SK-N-SH (cell line): ENCODE results near the gene GSG1L. TPM values are rescaled to one million over a fixed set of nuclear protein-coding genes. Genes with fewer than 3 reads are reported as not detected.

ENCODE experiments used
- CTCF ChIA-PET: fragments of 300-600, 350-600 bp; formaldehyde crosslinking; extraction: SDS; loops from one replicate; lab custom pipeline; 2021; lab: Yijun Ruan, JAX
- POLR2A ChIA-PET: fragments of 350-600 bp; sonication (Branson Sonifier 250); formaldehyde crosslinking; extraction: SDS; loops from one replicate; lab custom pipeline; 2020; ENCODE audit warnings: antibody characterized with exemption, inconsistent platforms; lab: Yijun Ruan, JAX
- DNase-seq: peaks from one replicate; pipeline ENCODE4 v3.0.0; 2012
- H2AFZ ChIP-seq: fragments of 200-600 bp; sonication (generic); 2 replicates; pipeline ENCODE4 v1.8.1; 2016; ENCODE audit warnings: antibody characterized with exemption, mild to moderate bottlenecking, low read depth
- H3F3A ChIP-seq: fragments of 200-600 bp; sonication (generic); replicated peaks from 2 replicates; pipeline ENCODE3; 2016; ENCODE audit warnings: antibody characterized with exemption, mild to moderate bottlenecking; ENCODE audit not compliant: insufficient read depth
- H3K27ac ChIP-seq, 2 experiments: fragments of 200-500 bp in 1 of 2; fragments of 200-600 bp in 1 of 2; sonication (Bioruptor generic) in 1 of 2; sonication (generic), shearing (Covaris generic) in 1 of 2; 2 replicates each; pipeline versions ENCODE4 v1.5.1 to v1.6.1; 2014 to 2016; ENCODE audit warnings: low read depth in 2 of 2, inconsistent platforms in 1 of 2, low read length in 1 of 2, mild to moderate bottlenecking in 1 of 2, mixed read lengths in 1 of 2
- H3K27me3 ChIP-seq: fragments of 200-600 bp; sonication (generic), shearing (Covaris generic); 2 replicates; pipeline ENCODE4 v1.6.1; 2016; ENCODE audit warnings: mixed run types; ENCODE audit not compliant: insufficient read depth
- H3K36me3 ChIP-seq, 2 experiments: fragments of 200-500 bp in 1 of 2; fragments of 200-600 bp in 1 of 2; sonication (Bioruptor generic) in 1 of 2; sonication (generic) in 1 of 2; replicated peaks in 1 of 2; 2 replicates each; pipeline versions ENCODE3 to v1.5.1; 2014 to 2016; ENCODE audit warnings: low read length in 1 of 2, mild to moderate bottlenecking in 1 of 2; ENCODE audit not compliant: insufficient read depth in 2 of 2, control insufficient read depth in 1 of 2
- H3K4me1 ChIP-seq, 2 experiments: fragments of 200-500 bp in 1 of 2; fragments of 200-600 bp in 1 of 2; sonication (Bioruptor generic) in 1 of 2; sonication (generic), shearing (Covaris generic) in 1 of 2; 2 replicates each; pipeline versions ENCODE4 v1.5.1 to v1.6.1; 2014 to 2016; ENCODE audit warnings: low read depth in 1 of 2, low read length in 1 of 2, mixed run types in 1 of 2; ENCODE audit not compliant: insufficient read depth in 2 of 2, control insufficient read depth in 1 of 2
- H3K4me2 ChIP-seq: fragments of 200-600 bp; sonication (generic), shearing (Covaris generic); 2 replicates; pipeline ENCODE4 v1.6.1; 2017; ENCODE audit warnings: mixed run types
- H3K4me3 ChIP-seq, 2 experiments: fragments of 200-500 bp in 1 of 2; fragments of 200-600 bp in 1 of 2; sonication (Bioruptor generic) in 1 of 2; sonication (generic), shearing (Covaris generic) in 1 of 2; 2 replicates each; pipeline versions ENCODE4 v1.5.1 to v1.8.1; 2014 to 2016; ENCODE audit warnings: low read depth in 2 of 2, inconsistent platforms in 1 of 2, low read length in 1 of 2, mild to moderate bottlenecking in 1 of 2, mixed read lengths in 1 of 2, moderate library complexity in 1 of 2
- H3K79me2 ChIP-seq: fragments of 200-600 bp; sonication (generic); 2 replicates; pipeline ENCODE4 v1.8.1; 2017; ENCODE audit warnings: mild to moderate bottlenecking; ENCODE audit not compliant: insufficient read depth
- H3K9ac ChIP-seq: fragments of 200-600 bp; sonication (generic); 2 replicates; pipeline ENCODE4 v1.6.1; 2017; ENCODE audit warnings: mixed run types
- H3K9me2 ChIP-seq: fragments of 200-600 bp; sonication (generic); 2 replicates; pipeline ENCODE4 v1.6.1; 2017; ENCODE audit warnings: mixed run types
- H3K9me3 ChIP-seq: fragments of 200-600 bp; sonication (generic); 2 replicates; pipeline ENCODE4 v1.6.1; 2017; ENCODE audit warnings: mixed run types, mild to moderate bottlenecking, moderate library complexity
- H4K20me1 ChIP-seq: fragments of 200-600 bp; sonication (generic); 2 replicates; pipeline ENCODE4 v1.6.1; 2017; ENCODE audit warnings: mild to moderate bottlenecking, mixed run types; ENCODE audit not compliant: insufficient read depth
- CTCF ChIP-seq: fragments of 200-600 bp; sonication (generic); IDR thresholded peaks from 2 replicates; pipeline ENCODE4 v1.6.1; 2017; ENCODE audit warnings: antibody characterized with exemption, mild to moderate bottlenecking, moderate library complexity
- IRF3 ChIP-seq: fragments of 150-350 bp; IDR thresholded peaks from 2 replicates; pipeline ENCODE4 v1.6.1; 2016; ENCODE audit warnings: mild to moderate bottlenecking, low read depth, low read length
- MEF2A ChIP-seq: IDR thresholded peaks from 2 replicates; pipeline ENCODE4 v1.4.0; 2012; ENCODE audit warnings: low read depth, borderline replicate concordance
- NFIC ChIP-seq: IDR thresholded peaks from 2 replicates; pipeline ENCODE4 v1.4.0; 2012; ENCODE audit warnings: borderline replicate concordance
- NRF1 ChIP-seq: IDR thresholded peaks from 2 replicates; pipeline ENCODE4 v1.6.1; 2012; ENCODE audit warnings: low read depth, mild to moderate bottlenecking, low read length
- POLR2AphosphoS5 ChIP-seq: IDR thresholded peaks from 2 replicates; pipeline ENCODE4 v1.6.1; 2012; ENCODE audit warnings: low read depth, low read length
- RAD21 ChIP-seq: IDR thresholded peaks from 2 replicates; pipeline ENCODE4 v1.6.1; 2012; ENCODE audit warnings: mild to moderate bottlenecking, low read length
- RXRA ChIP-seq: IDR thresholded peaks from 2 replicates; pipeline ENCODE4 v1.4.0; 2012; ENCODE audit warnings: low read depth, mild to moderate bottlenecking, borderline replicate concordance
- TAF1 ChIP-seq: IDR thresholded peaks from 2 replicates; pipeline ENCODE4 v1.6.1; 2012; ENCODE audit warnings: low read depth, mild to moderate bottlenecking, low read length, moderate library complexity, borderline replicate concordance
- USF1 ChIP-seq: IDR thresholded peaks from 2 replicates; pipeline ENCODE4 v1.4.0; 2012; ENCODE audit warnings: low read depth, borderline replicate concordance
- ZBTB33 ChIP-seq: IDR thresholded peaks from 2 replicates; pipeline ENCODE4 v1.4.0; 2012; ENCODE audit warnings: low read depth, borderline replicate concordance
- WGBS: methylation state at CpG from one replicate; pipeline ENCODE4 v1.1.6; 2017; ENCODE audit warnings: low lambda C conversion rate; 5-methylcytosine and 5-hydroxymethylcytosine counted together
- polyA plus RNA-seq, 3 experiments: library from polyadenylated mRNA; depleted of rRNA; stranded (reverse); fragments of >200 nt; gene quantifications; 2 replicates each; pipeline ENCODE4 v1.2.3, GENCODE V29; 2012

GSG1L gene
- polyA plus RNA-seq, 1 of the 3 experiments (the other 2 are of a cell fraction) = not detected

GRCh38 chr16:27860091-27860490 lies 203.4 kb downstream of the GSG1L start:
- 0% methylated on average over 1 of the region's 7 CpGs for WGBS
- no peak overlapping the region for H3K4me2 ChIP-seq
- H3K9ac ChIP-seq = no peak overlapping the region
- H3K27me3 ChIP-seq = no peaks in the 10 kb centered on the region
- no peaks in the 10 kb centered on the region for H4K20me1 ChIP-seq
- no peak for DNase-seq
- no peaks in the 10 kb centered on the region for H3K4me1 ChIP-seq
- no peak overlapping the region for H3K4me3 ChIP-seq
- H3F3A ChIP-seq = no peaks in the 10 kb centered on the region
- H3K9me2 ChIP-seq = no peaks in the 10 kb centered on the region
- H3K79me2 ChIP-seq = no peaks in the 10 kb centered on the region
- no peak overlapping the region for H3K27ac ChIP-seq
- CTCF ChIA-PET = interaction anchor here (1.1 to 3.0 kb wide), 4 partner anchors 15 to 220 kb away, joined by 5 to 12 read pairs (median 6); no protein-coding TSS in a partner anchor
- POLR2A ChIA-PET = no interaction called here
- TF ChIP-seq USF1 (no peak), POLR2AphosphoS5 (no peak), CTCF (no peak), MEF2A (no peak), NRF1 (no peak), RXRA (no peak), TAF1 (no peak)
- H2AFZ ChIP-seq = no peak overlapping the region
- H3K36me3 ChIP-seq = no peaks in the 10 kb centered on the region
- no peaks in the 10 kb centered on the region for H3K9me3 ChIP-seq

- POLR2A ChIA-PET = no interaction called here
- Histone ChIP-seq H3K36me3 (no peaks in the 10 kb centered on the region), H4K20me1 (no peaks in the 10 kb centered on the region), H3K27me3 (no peaks in the 10 kb centered on the region), H3K4me2 (no peak overlapping the region)
- TF ChIP-seq IRF3 (no peak), ZBTB33 (no peak), MEF2A (no peak), NFIC (no peak), RAD21 (peak; percentile 8; the same call in 1 of the 2 replicates)
- TF ChIP-seq, all 33 proteins: peak for 1
- 25% methylated on average over 4 of the region's 8 CpGs for WGBS
- no peak for DNase-seq
- CTCF ChIA-PET = interaction anchor here (0.5 to 3.0 kb wide), 6 partner anchors 8 to 219 kb away, joined by 3 to 12 read pairs (median 6); no protein-coding TSS in a partner anchor
- no peaks in the 10 kb centered on the region for H3K79me2 ChIP-seq
- no peaks in the 10 kb centered on the region for H3F3A ChIP-seq
- no peak overlapping the region for H3K4me3 ChIP-seq
- H3K27ac ChIP-seq = no peak overlapping the region
- H3K9me3 ChIP-seq = no peaks in the 10 kb centered on the region
- no peaks in the 10 kb centered on the region for H3K4me1 ChIP-seq
- no peak overlapping the region for H2AFZ ChIP-seq
- no peaks in the 10 kb centered on the region for H3K9me2 ChIP-seq
- no peak overlapping the region for H3K9ac ChIP-seq
These were observed 204.5 kb downstream of the GSG1L start for GRCh38 chr16:27859020-27859419.
